Measurements from ENCODE around the gene KCNH1.

KCNH1 gene

DNA sequence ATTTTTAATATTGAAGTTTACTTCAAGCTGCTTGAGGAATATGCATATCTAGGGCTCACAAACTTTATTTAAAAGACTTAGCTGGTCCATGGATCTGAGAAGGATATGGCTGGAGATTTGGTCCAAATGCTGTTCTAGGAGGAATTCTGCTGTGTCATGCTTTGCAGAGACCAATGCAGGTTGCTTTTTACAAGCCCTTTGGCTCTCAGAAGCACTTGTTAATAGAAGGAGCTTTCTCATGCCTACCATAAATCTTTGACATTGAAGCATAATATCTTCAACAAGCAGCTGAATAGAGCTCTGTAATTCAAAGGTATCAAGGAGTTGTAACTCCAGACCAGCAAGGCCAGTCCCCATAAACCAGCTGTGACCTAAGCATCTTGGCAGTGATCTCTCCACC lies 506.2 kb downstream of the KCNH1 start:
- Histone ChIP-seq H3K36me3 (ENCODE audit: control insufficient read depth, insufficient read depth, low read length) (no peaks in the 10 kb centered on the region), H3K27me3 (ENCODE audit: control insufficient read depth, insufficient read depth, low read length, poor library complexity, severe bottlenecking) (no peaks in the 10 kb centered on the region), H3K9me3 (ENCODE audit: control insufficient read depth, low read length) (no peaks in the 10 kb centered on the region), H3K4me1 (ENCODE audit: control insufficient read depth, insufficient read depth, low read length) (peaks cover 3% of the 10 kb centered on the region), H3K4me3 (ENCODE audit: insufficient read depth, low read depth, low read length) (no peak overlapping the region), H3K27ac (ENCODE audit: insufficient read depth, low read depth, low read length, poor library complexity, severe bottlenecking) (no peak overlapping the region)

Measured in ectodermal cell (in vitro differentiated cells).